Mononuclear cell (primary cell): ENCODE data around the gene PECR. TPM values are rescaled to one million over a fixed set of nuclear protein-coding genes. Genes with fewer than 3 reads are reported as not detected.
"Not testable (repeated sequence)": the region's sequence is repeated elsewhere in the genome, so short reads cannot be mapped to it uniquely, and the experiment has no call there.

ENCODE experiments used
- H3K27me3 ChIP-seq: 2 replicates; pipeline ENCODE4 v1.6.0; 2011; ENCODE audit warnings: low read length, control low read depth; ENCODE audit not compliant: insufficient read depth
- H3K4me1 ChIP-seq: 2 replicates; pipeline ENCODE4 v1.5.1; 2011; ENCODE audit warnings: mild to moderate bottlenecking, low read length, control low read depth; ENCODE audit not compliant: insufficient read depth
- H3K4me3 ChIP-seq: 2 replicates; pipeline ENCODE4 v1.5.1; 2011; ENCODE audit warnings: mild to moderate bottlenecking, low read length, moderate library complexity
- H3K9me3 ChIP-seq: 2 replicates; pipeline ENCODE4 v1.5.1; 2011; ENCODE audit warnings: low read depth, mild to moderate bottlenecking, control low read depth, low read length
- total RNA-seq: library from RNA; depleted of rRNA; stranded (reverse); fragments of >200 nt; gene quantifications from one replicate; pipeline ENCODE4 v1.2.3, GENCODE V29; 2012

The PECR gene
- total RNA-seq, 1 donor = 8.1 TPM

DNA sequence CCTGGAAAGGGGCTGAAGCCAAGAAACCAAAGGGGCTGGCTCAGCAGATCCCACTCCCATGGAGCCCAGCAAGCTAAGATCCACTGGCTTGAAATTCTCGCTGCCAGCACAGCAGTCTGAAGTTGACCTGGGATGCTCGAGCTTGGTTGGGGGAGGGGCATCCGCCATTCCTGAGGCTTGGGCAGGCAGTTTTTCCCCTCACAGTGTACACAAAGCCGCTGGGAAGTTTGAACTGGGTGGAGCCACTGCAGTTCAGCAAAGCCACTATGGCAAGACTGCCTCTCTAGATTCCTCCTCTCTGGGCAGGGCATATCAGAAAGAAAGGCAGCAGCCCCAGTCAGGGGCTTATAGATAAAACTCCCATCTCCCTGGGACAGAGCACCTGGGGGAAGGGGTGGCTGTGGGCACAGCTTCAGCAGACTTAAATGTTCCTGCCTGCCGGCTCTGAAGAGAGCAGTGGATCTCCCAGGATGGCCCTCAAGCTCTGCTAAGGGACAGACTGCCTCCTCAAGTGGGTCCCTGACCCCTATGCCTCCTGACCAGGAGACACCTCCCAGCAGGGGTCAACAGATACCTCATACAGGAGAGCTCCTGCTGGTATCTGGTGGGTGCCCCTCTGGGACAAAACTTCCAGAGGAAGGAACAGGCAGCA lies 92.9 kb downstream of the PECR start:
- not testable (repeated sequence) for H3K27me3 ChIP-seq, H3K9me3 ChIP-seq, H3K4me1 ChIP-seq, H3K4me3 ChIP-seq

Other genes starting within 250 kb of the PECR start
- gene MREG, start 68.3 kb downstream of the PECR start, total RNA-seq = 1.9 TPM
- gene TMEM169, start 110 bp upstream of the PECR start, total RNA-seq = 0.42 TPM
- gene XRCC5, start 27.5 kb upstream of the PECR start, total RNA-seq = 132 TPM